Lower leg skin (tissue), 3 donors: ENCODE measurements around the gene ATF7.

Experiments
- CTCF ChIP-seq, 3 donors: fragments of 450-650 bp; IDR thresholded peaks; one replicate each; pipeline ENCODE4 v1.5.1; 2016; ENCODE audit warnings: antibody characterized with exemption in 3 of 3, mild to moderate bottlenecking in 3 of 3, moderate library complexity in 2 of 3
- POLR2A ChIP-seq, 2 donors: fragments of 450-650 bp; IDR thresholded peaks; one replicate each; pipeline ENCODE4 v1.6.1; 2016 to 2017; ENCODE audit warnings: antibody characterized with exemption in 2 of 2, mild to moderate bottlenecking in 1 of 2, moderate library complexity in 1 of 2

GRCh38 chr12:53667080-53667479, 40.9 kb upstream of the ATF7 start:
- no peak for TF ChIP-seq CTCF (IDR thresholded peaks at IDR 0.05)
- no peak for TF ChIP-seq POLR2A (IDR thresholded peaks at IDR 0.05)
